Muscle of leg (tissue), 11 donors: ENCODE data around the gene RALGDS. TPM values are rescaled to one million over a fixed set of nuclear protein-coding genes. Genes with fewer than 3 reads are reported as not detected.

Experiments
- DNase-seq: peaks from one replicate; pipeline ENCODE4 v3.0.0; 2013
- H3K27ac ChIP-seq: one replicate; pipeline ENCODE4 v1.5.1; 2013; ENCODE audit warnings: mild to moderate bottlenecking, low read length, control low read depth
- H3K27me3 ChIP-seq: one replicate; pipeline ENCODE4 v1.6.1; 2013; ENCODE audit warnings: low read length; ENCODE audit not compliant: control insufficient read depth, insufficient read depth
- H3K36me3 ChIP-seq: one replicate; pipeline ENCODE4 v1.6.1; 2013; ENCODE audit warnings: low read length; ENCODE audit not compliant: control insufficient read depth, insufficient read depth
- H3K4me1 ChIP-seq: one replicate; pipeline ENCODE4 v1.6.1; 2013; ENCODE audit warnings: low read length; ENCODE audit not compliant: control insufficient read depth, insufficient read depth
- H3K4me3 ChIP-seq: one replicate; pipeline ENCODE4 v1.5.1; 2013; ENCODE audit warnings: low read length, control low read depth
- H3K9me3 ChIP-seq: replicated peaks from 2 replicates; pipeline ENCODE4 v1.6.1; 2013; ENCODE audit warnings: low read depth, low read length; ENCODE audit not compliant: control insufficient read depth
- WGBS: methylation state at CpG from one replicate; pipeline ENCODE4 v1.1.5; 2013; ENCODE audit warnings: missing lambda C conversion rate; ENCODE audit not compliant: insufficient coverage; 5-methylcytosine and 5-hydroxymethylcytosine counted together
- polyA plus RNA-seq, 8 donors: library from polyadenylated mRNA; unstranded; fragments of 120-200 nt; gene quantifications; one replicate each; pipeline versions ENCODE4 v1.2.1 to v1.2.3, GENCODE V29; 2013; ENCODE audit warnings: inconsistent platforms in 1 of 8, low replicate concordance in 1 of 8; ENCODE audit not compliant: insufficient read length in 8 of 8, insufficient read depth in 1 of 8
- total RNA-seq: library from RNA; stranded (reverse); fragments of 120-200 nt; gene quantifications from one replicate; pipeline ENCODE4 v1.2.4, GENCODE V29; 2013

The RALGDS gene
- total and polyA plus RNA-seq, 9 donors, result 42.5 to 53.2 (median 49.0) TPM

GRCh38 chr9:133059623-133060022 is 61.4 kb downstream of the RALGDS start:
- H3K4me3 ChIP-seq, result no peak overlapping the region
- 43% methylated on average over 6 of the region's 7 CpGs for WGBS
- no peak for DNase-seq
- no peak overlapping the region for H3K27ac ChIP-seq
- H3K36me3 ChIP-seq, result peaks cover 48% of the 10 kb centered on the region
- H3K9me3 ChIP-seq, result no peaks in the 10 kb centered on the region
- no peaks in the 10 kb centered on the region for H3K27me3 ChIP-seq
- H3K4me1 ChIP-seq, result peaks cover 52% of the 10 kb centered on the region

DNA sequence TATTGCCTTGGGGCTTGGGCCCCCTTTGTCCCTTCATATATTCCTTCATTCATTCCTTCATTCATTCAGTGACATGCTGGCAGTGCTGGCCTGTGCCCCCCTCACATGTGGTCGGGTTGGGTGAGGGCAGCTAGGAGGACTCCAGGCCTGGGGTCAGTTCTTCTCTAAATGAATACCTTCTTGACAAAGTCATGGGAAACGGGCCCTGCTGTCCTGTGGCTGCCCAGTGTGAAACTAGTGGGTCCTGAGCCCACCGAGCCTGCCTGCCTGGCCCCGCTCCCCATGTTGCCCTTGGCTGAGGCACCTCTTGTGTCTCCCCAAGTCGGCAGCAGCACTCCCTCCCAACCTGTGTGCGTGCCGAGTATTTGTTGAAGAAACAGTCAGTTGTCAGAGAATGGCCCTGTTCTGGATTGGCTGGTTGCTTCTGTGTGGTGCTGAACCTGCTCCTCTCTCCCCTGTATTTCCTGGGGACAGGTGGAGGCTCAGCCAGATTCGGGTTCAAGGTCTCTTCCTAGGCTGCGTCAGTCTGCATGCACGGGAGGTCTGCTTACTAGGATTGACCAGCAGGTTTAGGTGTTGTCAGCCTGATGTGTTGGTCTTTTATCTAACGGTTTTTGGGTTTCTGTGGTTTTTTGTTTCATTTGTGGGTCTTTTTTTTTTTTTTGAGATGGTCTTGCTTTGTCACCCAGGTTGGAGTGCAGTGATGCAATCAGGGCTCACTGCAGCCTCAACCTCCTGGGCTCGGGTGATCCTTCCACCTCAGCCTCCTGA is 62.3 kb downstream of the RALGDS start:
- DNase-seq, result no peak
- Histone ChIP-seq H3K9me3 (no peaks in the 10 kb centered on the region), H3K4me3 (no peak overlapping the region), H3K4me1 (peaks cover 60% of the 10 kb centered on the region), H3K27ac (no peak overlapping the region), H3K27me3 (no peaks in the 10 kb centered on the region), H3K36me3 (peaks cover 46% of the 10 kb centered on the region)
- 88% methylated on average over 6 of the region's 12 CpGs for WGBS

- Histone ChIP-seq H3K27ac (no peak overlapping the region), H3K27me3 (no peaks in the 10 kb centered on the region), H3K9me3 (no peaks in the 10 kb centered on the region), H3K36me3 (peaks cover 52% of the 10 kb centered on the region), H3K4me1 (peaks cover 63% of the 10 kb centered on the region), H3K4me3 (no peak overlapping the region)
- no peak for DNase-seq
- 68% methylated on average over 7 of the region's 7 CpGs for WGBS
These were observed 63.0 kb downstream of the RALGDS start for GRCh38 chr9:133058071-133058470.

GRCh38 chr9:133057553-133057952 is 63.5 kb downstream of the RALGDS start:
- no peak for DNase-seq
- H3K27me3 ChIP-seq, result no peaks in the 10 kb centered on the region
- H3K4me3 ChIP-seq, result no peak overlapping the region
- WGBS, result 83% methylated on average over 9 of the region's 12 CpGs
- H3K27ac ChIP-seq, result peak overlapping the region; percentile 93
- H3K9me3 ChIP-seq, result no peaks in the 10 kb centered on the region
- peaks cover 57% of the 10 kb centered on the region for H3K36me3 ChIP-seq
- H3K4me1 ChIP-seq, result peaks cover 63% of the 10 kb centered on the region

GRCh38 chr9:133057006-133057405 is 64.0 kb downstream of the RALGDS start:
- Histone ChIP-seq H3K4me3 (no peak overlapping the region), H3K27ac (peak overlapping the region; percentile 93), H3K4me1 (peaks cover 65% of the 10 kb centered on the region), H3K36me3 (peaks cover 62% of the 10 kb centered on the region), H3K9me3 (no peaks in the 10 kb centered on the region), H3K27me3 (no peaks in the 10 kb centered on the region)
- WGBS, result 82% methylated on average over 8 of the region's 8 CpGs
- peak; percentile 81 for DNase-seq

DNA sequence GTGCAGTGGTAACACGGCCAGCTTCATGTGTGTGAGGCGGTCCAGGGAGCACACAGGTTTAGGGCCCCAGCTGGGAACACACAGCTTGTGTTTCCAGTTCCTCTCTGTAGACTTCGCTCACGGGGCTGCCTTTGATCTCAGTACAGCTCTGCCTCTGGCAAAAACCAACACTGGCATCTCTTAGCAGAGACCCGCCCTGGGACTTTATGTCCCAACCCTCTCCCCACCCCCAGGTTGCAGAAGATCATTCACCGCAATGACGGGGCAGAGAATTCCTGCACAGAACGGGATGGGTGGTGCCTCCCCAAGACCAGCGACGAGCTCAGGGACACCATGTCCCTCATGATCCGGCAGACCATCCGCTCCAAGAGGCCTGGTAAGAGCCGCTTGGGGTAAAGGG is 64.5 kb downstream of the RALGDS start:
- H3K4me1 ChIP-seq, result peaks cover 70% of the 10 kb centered on the region
- peak overlapping the region; percentile 93 for H3K27ac ChIP-seq
- WGBS, result 85% methylated on average over 13 of the region's 13 CpGs

GRCh38 chr9:133055788-133056420 is 65.1 kb downstream of the RALGDS start:
- H3K27ac ChIP-seq, result peak overlapping the region; percentile 93

More for the DNA sequence above, 64.5 kb downstream of the RALGDS start:
- H3K27me3 ChIP-seq, result no peaks in the 10 kb centered on the region
- DNase-seq, result no peak
- H3K36me3 ChIP-seq, result peaks cover 66% of the 10 kb centered on the region
- no peaks in the 10 kb centered on the region for H3K9me3 ChIP-seq
- H3K4me3 ChIP-seq, result no peak overlapping the region

DNA sequence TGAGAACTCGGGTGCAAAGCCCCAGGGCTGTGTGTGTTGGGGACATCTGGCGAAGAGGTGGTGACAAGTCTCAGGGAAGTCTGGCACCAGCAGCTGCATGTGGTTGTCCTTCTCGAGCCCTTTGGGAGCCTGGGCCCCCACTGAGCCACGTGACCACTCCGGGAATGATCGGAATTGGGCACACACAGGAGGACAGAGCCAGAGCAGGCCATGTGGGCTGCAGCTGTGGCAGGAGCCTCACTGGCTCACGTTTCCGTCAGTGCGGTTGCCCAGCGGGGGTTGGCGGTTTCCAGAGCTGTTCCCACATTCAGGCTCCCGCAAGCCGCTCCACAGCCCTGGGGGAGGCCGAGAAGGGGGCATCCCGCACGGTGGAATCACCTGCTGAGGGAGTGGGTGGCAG is 66.1 kb downstream of the RALGDS start:
- H3K36me3 ChIP-seq, result peaks cover 81% of the 10 kb centered on the region
- peaks cover 74% of the 10 kb centered on the region for H3K4me1 ChIP-seq
- 50% methylated on average over 16 of the region's 16 CpGs for WGBS
- no peak overlapping the region for H3K4me3 ChIP-seq
- H3K9me3 ChIP-seq, result no peaks in the 10 kb centered on the region
- H3K27me3 ChIP-seq, result no peaks in the 10 kb centered on the region
- DNase-seq, result peak; percentile 92
- peak overlapping the region; percentile 93 for H3K27ac ChIP-seq

More at GRCh38 chr9:133055788-133056420, 65.1 kb downstream of the RALGDS start:
- no peak for DNase-seq
- Histone ChIP-seq H3K4me1 (peaks cover 70% of the 10 kb centered on the region), H3K27me3 (no peaks in the 10 kb centered on the region), H3K4me3 (no peak overlapping the region), H3K9me3 (no peaks in the 10 kb centered on the region), H3K36me3 (peaks cover 73% of the 10 kb centered on the region)
- 86% methylated on average over 12 of the region's 17 CpGs for WGBS

GRCh38 chr9:133054194-133054890 is 66.7 kb downstream of the RALGDS start:
- Histone ChIP-seq H3K4me1 (peaks cover 72% of the 10 kb centered on the region), H3K27ac (peak overlapping the region; percentile 81), H3K27me3 (no peaks in the 10 kb centered on the region), H3K9me3 (no peaks in the 10 kb centered on the region), H3K4me3 (no peak overlapping the region), H3K36me3 (peaks cover 83% of the 10 kb centered on the region)
- 87% methylated on average over 18 of the region's 24 CpGs for WGBS
- DNase-seq, result peak; percentile 35

DNA sequence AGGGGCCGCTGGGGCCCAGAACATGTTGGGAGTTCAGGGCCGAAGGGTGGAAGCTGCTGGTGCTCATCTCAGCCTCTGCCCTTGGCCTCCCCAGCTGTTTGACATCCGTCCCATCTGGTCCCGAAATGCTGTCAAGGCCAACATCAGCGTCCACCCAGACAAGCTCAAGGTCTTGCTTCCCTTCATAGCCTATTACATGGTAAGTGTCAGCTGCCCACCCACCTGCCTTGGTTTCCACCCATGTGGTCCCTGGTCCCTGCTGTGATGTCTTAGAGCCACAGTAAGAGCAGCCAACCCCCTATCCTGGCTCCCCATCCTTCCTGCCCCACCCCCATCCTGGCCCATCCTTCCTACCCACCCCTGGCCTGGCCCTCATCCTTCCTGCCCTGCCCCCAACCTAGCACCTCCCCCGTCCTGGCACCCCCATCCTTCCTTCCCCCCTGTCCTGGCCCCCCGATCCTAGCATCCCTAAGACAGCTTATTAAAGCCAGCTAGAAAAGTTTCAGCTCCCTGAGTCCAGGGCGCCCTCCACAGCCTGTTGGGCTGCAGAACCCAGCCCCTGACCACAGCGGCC is 69.0 kb downstream of the RALGDS start:
- WGBS, result 84% methylated on average over 5 of the region's 9 CpGs
- Histone ChIP-seq H3K27me3 (no peaks in the 10 kb centered on the region), H3K27ac (no peak overlapping the region), H3K9me3 (no peaks in the 10 kb centered on the region), H3K4me3 (no peak overlapping the region), H3K4me1 (peaks cover 60% of the 10 kb centered on the region), H3K36me3 (peaks cover 79% of the 10 kb centered on the region)
- DNase-seq, result no peak
